GM18498 (cell line): ENCODE data around the gene MFN1.
"Not testable (repeated sequence)": the region's sequence is repeated elsewhere in the genome, so short reads cannot be mapped to it uniquely, and the experiment has no call there.

ENCODE experiments used
- ATAC-seq: cut with Tn5 transposase; IDR thresholded peaks from one replicate; pipeline ENCODE4 v1.9.1; 2021; ENCODE audit warnings: mild to moderate bottlenecking, moderate library complexity; ENCODE audit not compliant: unreplicated experiment

Gene MFN1

GRCh38 chr3:179347345-179348194 is at the start of gene MFN1:
Gene MFN1, plus strand, starts transcription at chr3:179347709. Its CDS starts 1,143 bp downstream, at chr3:179348852.
- peak; percentile 93 for ATAC-seq

GRCh38 chr3:179297971-179298725 is 49.4 kb upstream of the MFN1 start:
- no peak for ATAC-seq

GRCh38 chr3:179299316-179299715 is 48.2 kb upstream of the MFN1 start:
- no peak for ATAC-seq

- ATAC-seq, result no peak
These were observed 47.4 kb upstream of the MFN1 start for GRCh38 chr3:179299999-179300613.

- no peak for ATAC-seq
These were observed 45.9 kb upstream of the MFN1 start for GRCh38 chr3:179301645-179302044.

GRCh38 chr3:179302111-179302510 is 45.4 kb upstream of the MFN1 start:
- no peak for ATAC-seq

- ATAC-seq, result no peak
These were observed 42.9 kb upstream of the MFN1 start for GRCh38 chr3:179304605-179305004.

GRCh38 chr3:179307362-179307761 is 40.1 kb upstream of the MFN1 start:
- not testable (repeated sequence) for ATAC-seq

GRCh38 chr3:179308001-179308400 is 39.5 kb upstream of the MFN1 start:
- no peak for ATAC-seq

GRCh38 chr3:179309225-179310078 is 38.1 kb upstream of the MFN1 start:
- ATAC-seq, result peak; percentile 96

- ATAC-seq, result no peak
These were observed 28.6 kb upstream of the MFN1 start for GRCh38 chr3:179318876-179319275.

- no peak for ATAC-seq
These were observed 25.7 kb upstream of the MFN1 start for GRCh38 chr3:179321668-179322285.

GRCh38 chr3:179322286-179323196 is 25.0 kb upstream of the MFN1 start, which contains the start of gene ZNF639:
Gene ZNF639, plus strand, starts transcription at chr3:179323031. Its CDS starts 5,263 bp downstream, at chr3:179328294.
- peak; percentile 76 for ATAC-seq

- peak; percentile 49 for ATAC-seq
These were observed 24.1 kb upstream of the MFN1 start for GRCh38 chr3:179323197-179324110.

- ATAC-seq, result no peak
These were observed 23.2 kb upstream of the MFN1 start for GRCh38 chr3:179324270-179324754.

GRCh38 chr3:179330438-179330837 is 17.1 kb upstream of the MFN1 start:
- no peak for ATAC-seq

- ATAC-seq, result no peak
These were observed 15.3 kb upstream of the MFN1 start for GRCh38 chr3:179332240-179332639.

- ATAC-seq, result no peak
These were observed 14.4 kb upstream of the MFN1 start for GRCh38 chr3:179333084-179333483.
